NCI-H2081 treated with DMSO at 0.1 percent for 48 hours (cell line): ENCODE results near the gene OIT3.

ENCODE experiments used
- DNase-seq: peaks from one replicate; lab custom pipeline; 2025; lab: John Stamatoyannopoulos, UW

Gene OIT3

DNA sequence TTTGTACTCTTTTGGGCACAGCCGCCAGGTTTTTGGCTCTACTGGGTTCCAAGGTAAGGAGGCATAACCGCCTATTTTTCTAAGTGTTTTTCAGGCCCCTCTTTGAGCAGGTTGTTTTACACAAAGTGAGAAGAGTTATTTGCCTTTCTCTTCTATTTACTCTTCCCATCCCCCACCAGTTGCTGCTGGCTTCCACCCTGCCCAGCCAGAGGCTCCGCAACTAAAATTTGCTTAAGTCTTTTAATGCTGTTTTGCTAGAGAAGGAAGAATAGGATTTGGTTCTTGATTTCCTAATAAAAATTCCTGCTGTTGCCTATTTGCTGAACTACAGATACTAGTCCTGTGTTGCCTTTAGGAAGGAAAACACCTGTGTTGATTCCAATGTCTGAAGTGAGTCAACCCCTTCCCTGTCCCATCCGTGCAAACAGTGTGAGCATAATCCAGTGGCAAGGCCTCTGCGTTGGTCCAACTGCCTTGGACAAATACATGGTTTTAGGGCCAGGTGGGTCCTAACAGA, 59.2 kb downstream of the OIT3 start:
- no peak for DNase-seq

DNA sequence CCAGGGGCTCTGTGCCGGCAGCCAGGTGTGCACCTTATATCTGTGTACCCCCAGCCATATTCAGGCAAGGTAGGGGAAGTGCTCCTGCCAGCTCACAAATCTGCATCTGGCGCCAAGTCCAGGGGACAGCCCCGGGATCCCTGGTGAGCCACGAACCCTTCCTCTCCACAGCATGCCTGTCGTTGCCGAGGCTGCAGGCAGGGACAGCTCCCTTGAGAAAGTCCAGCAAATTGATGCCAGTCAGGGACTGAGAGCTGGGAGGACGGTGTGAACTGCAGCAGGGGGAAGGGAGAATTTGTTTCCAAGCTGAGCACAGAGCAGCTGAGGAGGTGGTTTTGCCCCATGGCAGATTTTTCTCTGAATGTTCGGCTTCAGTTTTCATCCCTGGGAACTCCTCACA, 60.1 kb downstream of the OIT3 start:
- no peak for DNase-seq

DNA sequence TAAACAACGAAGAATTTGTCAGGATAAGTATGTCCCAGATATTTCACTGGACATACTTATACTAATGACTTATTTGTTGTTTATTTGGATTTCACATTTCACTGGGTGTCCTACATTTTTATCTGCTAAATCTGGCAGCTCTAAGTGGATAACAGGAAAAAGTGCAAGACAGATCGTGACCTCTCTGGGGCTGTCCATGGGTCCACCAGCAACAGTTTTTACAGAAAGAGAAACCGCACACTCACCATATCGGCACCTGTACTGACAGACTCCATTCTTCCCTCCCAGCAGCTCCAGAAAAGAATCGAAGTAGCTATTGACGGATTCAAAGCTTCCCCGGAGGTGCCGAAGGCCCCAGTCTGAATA, 60.7 kb downstream of the OIT3 start:
- DNase-seq = no peak

DNA sequence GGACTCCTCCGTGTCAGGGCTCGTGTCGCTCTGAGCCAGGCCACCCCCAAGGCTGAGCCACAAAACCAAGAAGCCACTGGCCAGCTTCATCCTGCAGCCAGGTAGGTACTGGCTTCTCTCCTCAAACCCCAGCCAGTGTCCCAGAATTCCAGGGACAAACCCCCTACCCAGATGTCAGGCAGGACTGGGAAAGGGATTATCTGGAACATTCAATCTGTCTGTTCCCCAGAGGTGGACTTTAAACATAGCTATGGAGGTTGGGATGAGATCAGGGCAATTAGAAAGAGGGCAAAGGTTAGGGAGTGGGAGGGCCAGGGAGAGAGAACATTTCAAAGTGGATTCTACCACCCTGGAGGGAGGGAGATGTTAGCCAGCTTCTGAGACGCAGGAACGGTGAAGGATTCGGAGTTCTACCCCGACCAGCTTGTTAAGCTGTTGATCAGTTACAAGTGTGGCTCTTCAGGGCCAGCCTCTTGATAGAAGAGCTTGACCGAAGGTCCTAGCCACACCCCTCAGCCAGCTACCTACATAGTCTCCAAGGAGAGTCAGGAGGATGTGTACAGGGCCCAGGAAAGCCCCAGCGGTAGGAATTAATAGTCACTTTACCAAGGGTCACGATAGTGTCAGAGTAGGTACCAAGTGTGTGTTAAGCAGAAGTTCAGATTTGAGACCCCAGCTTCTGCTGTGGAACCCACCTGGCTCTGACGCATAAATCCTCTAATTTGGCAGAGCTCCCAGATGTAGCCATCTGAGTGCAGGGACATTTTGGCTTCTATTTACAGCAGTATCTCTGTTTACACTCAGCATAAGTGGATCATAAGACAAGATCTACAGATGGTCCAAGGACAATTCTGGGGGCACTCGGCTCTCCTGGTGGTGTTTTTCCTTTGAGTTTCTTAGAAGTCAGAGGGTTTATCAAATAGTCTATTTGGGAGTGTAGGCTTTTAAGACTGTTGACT, 61.3 kb downstream of the OIT3 start, which contains the start of gene PLA2G12B:
Gene PLA2G12B (minus strand): TSS at position 211 of the 959 bp plus-strand sequence. CDS start 121 bp downstream, at position 90.
- no peak for DNase-seq

DNA sequence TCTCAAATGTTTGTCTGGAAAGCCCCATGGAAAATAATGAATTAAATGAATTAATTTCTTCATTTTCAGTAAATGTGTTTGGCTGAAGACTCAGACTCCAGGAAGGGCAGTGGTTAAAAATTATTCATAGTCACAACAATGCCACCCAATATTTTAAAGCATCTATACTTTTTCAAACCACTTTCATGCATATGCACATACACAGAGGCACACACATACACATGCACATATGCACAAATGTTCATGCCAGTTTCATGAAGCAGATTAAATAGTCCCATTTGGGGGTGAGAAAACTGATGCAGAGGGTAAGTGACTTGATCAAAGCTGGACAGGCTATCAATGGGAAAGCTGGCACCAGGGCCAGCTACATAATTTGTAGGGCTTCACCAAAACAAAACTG, 62.5 kb downstream of the OIT3 start:
- DNase-seq = no peak

DNA sequence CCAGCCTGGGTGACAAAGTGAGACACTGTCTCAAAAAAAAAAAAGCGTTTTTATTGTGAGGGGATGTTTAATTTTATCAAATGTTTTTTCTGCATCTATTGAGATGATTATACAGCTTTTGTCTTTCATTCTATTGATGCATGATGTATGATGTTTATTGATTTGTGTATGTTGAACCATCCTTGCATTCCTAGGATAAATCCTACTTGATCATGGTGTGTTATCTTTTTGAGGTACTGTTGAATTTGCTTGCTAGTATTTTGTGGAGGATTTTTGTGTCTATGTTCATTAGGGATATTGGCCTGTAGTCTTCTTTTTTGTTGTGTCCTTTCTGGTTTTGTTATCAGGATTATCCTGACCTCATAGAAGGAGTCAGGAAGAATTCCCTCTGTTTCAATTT, 83.3 kb downstream of the OIT3 start:
- DNase-seq = no peak

DNA sequence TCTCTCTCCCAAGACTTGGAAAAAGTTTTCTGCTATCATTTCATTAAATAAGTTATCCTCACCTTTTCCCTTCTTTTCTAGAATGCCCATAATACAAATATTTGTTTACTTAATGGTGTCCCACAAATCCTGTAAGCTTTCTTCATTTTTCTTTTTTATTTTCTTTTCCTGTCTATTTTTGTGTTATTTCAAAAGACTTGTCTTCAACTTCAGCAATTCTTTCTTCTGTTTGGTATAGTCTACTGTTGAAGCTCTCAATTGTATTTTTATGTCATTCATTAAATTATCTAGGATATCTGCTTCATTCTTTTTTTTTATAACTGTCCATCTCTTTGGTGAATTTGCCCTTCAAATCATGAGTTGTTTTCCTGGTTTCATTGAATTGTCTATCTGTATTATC, 86.2 kb downstream of the OIT3 start:
- DNase-seq = no peak

DNA sequence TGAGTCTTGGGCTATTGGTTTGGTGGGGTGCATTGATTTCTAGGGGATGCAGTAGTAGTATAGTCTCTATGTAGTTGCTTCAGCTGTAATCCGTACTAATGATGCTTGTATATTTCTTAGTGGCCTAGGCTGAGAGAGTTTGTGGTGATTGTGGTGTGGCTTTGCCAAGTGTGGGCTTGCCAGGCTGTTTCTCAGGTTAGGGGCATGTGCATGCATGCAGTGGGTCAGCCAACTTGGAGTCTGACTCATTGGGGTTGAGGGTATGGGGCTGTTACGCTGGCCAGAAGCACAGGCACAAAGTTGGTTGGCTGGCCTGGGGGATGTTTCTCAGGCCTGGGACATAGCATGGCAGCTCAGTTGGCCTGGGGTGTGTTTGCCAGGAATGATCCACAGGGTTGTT, 86.8 kb downstream of the OIT3 start:
- no peak for DNase-seq

DNA sequence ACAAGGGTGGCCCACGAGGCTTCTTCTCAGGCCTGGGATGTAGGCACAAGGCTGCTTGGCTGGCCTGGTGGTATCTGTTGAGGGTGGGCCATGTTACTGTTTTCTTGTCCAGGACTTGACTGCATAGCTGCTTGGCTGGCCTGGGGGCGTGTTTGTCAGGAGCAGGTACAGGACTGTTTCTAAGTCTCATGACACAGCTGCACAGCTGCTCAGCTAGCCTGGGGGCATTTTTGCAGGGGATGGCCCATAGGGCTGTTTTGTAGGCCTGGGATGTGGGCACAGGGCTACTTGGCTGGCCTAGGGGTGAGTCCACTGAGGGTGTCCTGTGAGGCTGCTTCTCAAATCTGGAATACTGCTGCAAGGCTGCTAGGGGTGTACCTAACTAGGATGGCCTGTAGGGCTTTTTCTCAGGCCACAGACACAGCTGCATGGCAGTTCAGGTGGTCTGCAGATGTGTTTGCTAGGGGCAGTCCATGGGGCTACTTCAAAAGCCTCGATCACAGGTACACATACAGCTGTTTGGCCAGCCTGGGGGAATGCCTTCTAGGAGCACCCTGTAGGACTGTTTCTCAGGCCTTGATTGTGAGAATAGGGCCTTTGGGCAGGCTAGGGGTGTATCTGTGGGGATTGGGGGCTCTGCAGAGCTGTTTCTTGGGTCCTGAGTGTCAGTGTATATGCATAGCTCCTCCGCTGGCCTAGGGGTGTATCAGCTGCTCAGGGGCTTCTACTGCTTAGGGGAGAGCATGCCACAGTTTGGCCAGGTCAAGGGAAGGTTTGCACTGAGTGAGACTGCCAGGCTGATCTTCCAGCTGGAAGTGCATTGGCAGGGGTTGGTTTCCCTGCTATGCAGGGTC, 87.7 kb downstream of the OIT3 start:
- no peak for DNase-seq

DNA sequence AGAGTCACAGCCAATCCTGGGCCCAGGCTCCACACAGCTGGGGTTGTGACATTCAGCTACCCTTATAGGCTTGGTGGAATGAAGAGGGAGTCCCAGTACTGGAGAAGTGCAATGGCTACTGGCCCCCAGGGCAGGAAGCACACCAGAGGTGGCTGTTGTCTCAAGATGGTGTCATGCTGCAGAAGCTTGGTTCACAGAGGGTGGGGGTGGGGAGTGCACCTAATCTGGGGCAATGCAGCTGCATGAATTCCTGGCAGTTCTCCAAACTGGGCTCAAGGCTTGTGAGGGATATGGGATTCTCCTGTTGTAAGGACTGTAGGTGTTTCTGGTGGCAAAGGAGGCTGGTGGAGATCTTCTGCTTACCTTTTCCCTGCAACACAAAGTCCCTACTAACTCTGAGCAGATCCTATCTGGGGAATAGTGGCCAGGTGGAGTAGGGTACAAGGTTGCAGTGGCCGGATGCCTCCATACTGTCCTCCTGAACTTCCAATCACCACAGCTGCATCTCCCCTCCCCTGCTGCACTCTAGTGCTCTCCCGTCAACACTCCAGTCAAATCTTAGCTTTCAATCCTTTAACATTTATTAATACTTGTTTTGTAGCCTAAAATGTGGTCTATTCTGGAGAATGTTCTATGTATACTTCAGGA, 88.5 kb downstream of the OIT3 start:
- DNase-seq = no peak
